DOHH2 (cell line): ENCODE measurements around the gene CPS1.

Experiments used
- H3F3A ChIP-seq: fragments of 200-600 bp; sonication (generic), shearing (Covaris generic); 2 replicates; pipeline ENCODE4 v1.6.0; 2016; ENCODE audit warnings: antibody characterized with exemption, mild to moderate bottlenecking; ENCODE audit not compliant: control insufficient read depth, insufficient read depth
- H3K27ac ChIP-seq: fragments of 200-600 bp; sonication (generic); 2 replicates; pipeline ENCODE4 v1.5.1; 2014; ENCODE audit warnings: low read depth, mild to moderate bottlenecking, low read length, moderate library complexity
- H3K27me3 ChIP-seq: fragments of 200-600 bp; sonication (generic); 2 replicates; pipeline ENCODE4 v1.6.1; 2014; ENCODE audit warnings: mild to moderate bottlenecking, low read length, mixed read lengths; ENCODE audit not compliant: control insufficient read depth
- H3K36me3 ChIP-seq: fragments of 200-600 bp; sonication (generic); 2 replicates; pipeline ENCODE4 v1.6.1; 2014; ENCODE audit warnings: mild to moderate bottlenecking, low read length, moderate library complexity, mixed read lengths; ENCODE audit not compliant: control insufficient read depth
- H3K4me1 ChIP-seq: fragments of 200-600 bp; sonication (generic); 2 replicates; pipeline ENCODE4 v1.6.1; 2014; ENCODE audit warnings: mild to moderate bottlenecking, low read length, mixed read lengths; ENCODE audit not compliant: control insufficient read depth
- H3K4me2 ChIP-seq: fragments of 200-600 bp; sonication (generic); 2 replicates; pipeline ENCODE4 v1.6.0; 2014; ENCODE audit warnings: mild to moderate bottlenecking, low read length, moderate library complexity
- H3K4me3 ChIP-seq: fragments of 200-600 bp; sonication (generic); 2 replicates; pipeline ENCODE4 v1.5.1; 2014; ENCODE audit warnings: mild to moderate bottlenecking, low read length, mixed read lengths
- H3K79me2 ChIP-seq: fragments of 200-600 bp; sonication (generic); 2 replicates; pipeline ENCODE4 v1.6.1; 2014; ENCODE audit warnings: mild to moderate bottlenecking, low read length, mixed read lengths; ENCODE audit not compliant: control insufficient read depth
- H3K9me2 ChIP-seq: fragments of 200-600 bp; sonication (generic); replicated peaks from 2 replicates; pipeline ENCODE4 v1.6.1; 2014; ENCODE audit warnings: mild to moderate bottlenecking, low read length, mixed read lengths; ENCODE audit not compliant: control insufficient read depth
- H3K9me3 ChIP-seq: fragments of 200-600 bp; sonication (generic); 2 replicates; pipeline ENCODE4 v1.6.1; 2014; ENCODE audit warnings: antibody characterized with exemption, low read length, mixed read lengths; ENCODE audit not compliant: control insufficient read depth, insufficient read depth
- H4K20me1 ChIP-seq: fragments of 200-600 bp; sonication (generic); 2 replicates; pipeline ENCODE4 v1.6.0; 2014; ENCODE audit warnings: low read depth, mild to moderate bottlenecking, antibody characterized with exemption, low read length, moderate library complexity; ENCODE audit not compliant: control insufficient read depth, insufficient read depth
- CTCF ChIP-seq: fragments of 200-600 bp; sonication (generic); IDR thresholded peaks from one replicate; pipeline ENCODE4 v1.5.1; 2014; ENCODE audit warnings: antibody characterized with exemption, mild to moderate bottlenecking, low read depth, low read length; ENCODE audit not compliant: poor library complexity, severe bottlenecking
- EZH2phosphoT487 ChIP-seq: fragments of 200-600 bp; sonication (generic); IDR thresholded peaks from 2 replicates; pipeline ENCODE4 v1.6.1; 2017; ENCODE audit warnings: borderline replicate concordance, mild to moderate bottlenecking, antibody characterized with exemption, low read length, moderate library complexity, mixed read lengths

The CPS1 gene

GRCh38 chr2:210559182-210559581 lies 2.8 kb downstream of the CPS1 start:
- no peaks in the 10 kb centered on the region for H4K20me1 ChIP-seq
- H3K4me1 ChIP-seq, result no peaks in the 10 kb centered on the region
- H3K27ac ChIP-seq, result no peak overlapping the region
- no peak overlapping the region for H3K4me3 ChIP-seq
- no peak overlapping the region for H3K4me2 ChIP-seq
- H3F3A ChIP-seq, result no peaks in the 10 kb centered on the region
- H3K79me2 ChIP-seq, result no peaks in the 10 kb centered on the region
- H3K36me3 ChIP-seq, result no peaks in the 10 kb centered on the region
- no peaks in the 10 kb centered on the region for H3K27me3 ChIP-seq
- no peak for TF ChIP-seq EZH2phosphoT487
- no peak for TF ChIP-seq CTCF
- no peaks in the 10 kb centered on the region for H3K9me3 ChIP-seq
- no peaks in the 10 kb centered on the region for H3K9me2 ChIP-seq

GRCh38 chr2:210561475-210561874 lies 5.1 kb downstream of the CPS1 start:
- Histone ChIP-seq H3K9me3 (no peaks in the 10 kb centered on the region), H3K36me3 (no peaks in the 10 kb centered on the region), H3K79me2 (no peaks in the 10 kb centered on the region), H3K4me3 (no peak overlapping the region), H3K4me1 (no peaks in the 10 kb centered on the region), H3K27ac (no peak overlapping the region), H3K4me2 (no peak overlapping the region), H3K27me3 (no peaks in the 10 kb centered on the region), H3F3A (no peaks in the 10 kb centered on the region), H4K20me1 (no peaks in the 10 kb centered on the region), H3K9me2 (no peaks in the 10 kb centered on the region)
- TF ChIP-seq CTCF (no peak), EZH2phosphoT487 (no peak)

DNA sequence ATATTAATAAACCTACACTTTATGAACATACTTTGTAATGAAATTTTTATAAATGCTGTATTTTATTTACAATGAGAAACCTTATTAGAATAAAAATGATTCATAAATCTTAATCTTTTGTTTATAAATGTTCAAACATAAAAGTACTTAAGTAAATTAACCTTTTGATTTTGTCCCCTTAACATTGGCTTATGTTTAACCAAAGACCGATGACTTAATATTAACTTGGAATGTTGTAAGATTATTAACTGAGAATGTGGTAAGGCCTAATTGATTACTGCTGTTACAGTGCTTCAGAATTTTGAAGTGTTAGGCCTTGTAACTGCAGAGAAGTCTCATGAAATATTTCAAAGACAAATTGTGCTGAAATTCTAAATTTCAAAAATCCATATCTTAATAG lies 5.7 kb downstream of the CPS1 start:
- Histone ChIP-seq H3K79me2 (no peaks in the 10 kb centered on the region), H3K4me3 (no peak overlapping the region), H3F3A (no peaks in the 10 kb centered on the region), H3K9me3 (no peaks in the 10 kb centered on the region), H4K20me1 (no peaks in the 10 kb centered on the region), H3K4me1 (no peaks in the 10 kb centered on the region), H3K9me2 (no peaks in the 10 kb centered on the region), H3K27ac (no peak overlapping the region), H3K4me2 (no peak overlapping the region), H3K27me3 (no peaks in the 10 kb centered on the region), H3K36me3 (no peaks in the 10 kb centered on the region)
- TF ChIP-seq CTCF (no peak), EZH2phosphoT487 (no peak)
